ENCODE measurements around the gene HES5.

DNA sequence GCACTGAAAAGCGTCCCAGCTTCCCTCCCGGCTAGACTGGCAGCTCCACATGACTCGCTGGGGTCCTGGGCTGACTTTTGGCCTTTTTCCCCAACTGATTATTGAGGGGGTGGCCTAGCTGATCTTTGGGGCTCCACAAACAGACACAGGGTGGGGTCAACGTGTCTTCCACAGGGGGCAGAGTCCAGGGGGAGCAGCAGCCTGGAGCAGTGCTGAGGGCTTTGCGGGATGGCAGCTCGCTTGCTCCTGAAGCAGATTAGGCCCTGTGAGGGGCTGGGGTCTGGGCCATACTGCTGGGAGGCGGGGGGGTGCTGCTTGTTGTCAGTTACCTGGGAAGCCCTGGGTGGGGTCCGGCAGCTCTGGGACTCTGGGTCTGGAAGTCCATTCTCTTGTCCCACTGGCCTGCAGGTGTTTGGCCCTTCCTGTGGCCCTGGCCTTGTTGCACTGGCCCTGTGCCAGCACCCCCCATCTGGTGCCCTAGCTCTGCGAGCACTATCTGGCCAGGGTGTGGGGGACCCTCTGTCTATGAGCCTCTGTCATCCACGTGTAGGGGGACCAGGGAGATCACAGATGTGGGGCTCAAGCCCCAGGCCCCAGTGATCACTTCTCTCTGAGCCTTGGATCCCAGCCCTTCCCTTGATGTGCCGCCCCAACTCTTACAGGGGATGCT is 12.3 kb upstream of the HES5 start:
- TF ChIP-seq, protein P1, sequence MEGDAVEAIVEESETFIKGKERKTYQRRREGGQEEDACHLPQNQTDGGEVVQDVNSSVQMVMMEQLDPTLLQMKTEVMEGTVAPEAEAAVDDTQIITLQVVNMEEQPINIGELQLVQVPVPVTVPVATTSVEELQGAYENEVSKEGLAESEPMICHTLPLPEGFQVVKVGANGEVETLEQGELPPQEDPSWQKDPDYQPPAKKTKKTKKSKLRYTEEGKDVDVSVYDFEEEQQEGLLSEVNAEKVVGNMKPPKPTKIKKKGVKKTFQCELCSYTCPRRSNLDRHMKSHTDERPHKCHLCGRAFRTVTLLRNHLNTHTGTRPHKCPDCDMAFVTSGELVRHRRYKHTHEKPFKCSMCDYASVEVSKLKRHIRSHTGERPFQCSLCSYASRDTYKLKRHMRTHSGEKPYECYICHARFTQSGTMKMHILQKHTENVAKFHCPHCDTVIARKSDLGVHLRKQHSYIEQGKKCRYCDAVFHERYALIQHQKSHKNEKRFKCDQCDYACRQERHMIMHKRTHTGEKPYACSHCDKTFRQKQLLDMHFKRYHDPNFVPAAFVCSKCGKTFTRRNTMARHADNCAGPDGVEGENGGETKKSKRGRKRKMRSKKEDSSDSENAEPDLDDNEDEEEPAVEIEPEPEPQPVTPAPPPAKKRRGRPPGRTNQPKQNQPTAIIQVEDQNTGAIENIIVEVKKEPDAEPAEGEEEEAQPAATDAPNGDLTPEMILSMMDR (IDR thresholded peaks at IDR 0.05 in 2 of 3, conservative IDR thresholded peaks at IDR 0.05 in 1 of 3; ENCODE audit: control insufficient read depth in 2 of 3, extremely low read depth in 1 of 3, insufficient read depth in 1 of 3, low read depth in 3 of 3, low read length in 3 of 3): no peak
- TF ChIP-seq NR2C2 (IDR thresholded peaks at IDR 0.05; ENCODE audit: borderline replicate concordance, control insufficient read depth, insufficient read length, low read depth) (no peak), SMAD1 (IDR thresholded peaks at IDR 0.05; ENCODE audit: low read depth, partially characterized antibody) (no peak), POLR2A (IDR thresholded peaks at IDR 0.05; ENCODE audit: low read depth, low read length) (no peak), RELA (IDR thresholded peaks at IDR 0.05; ENCODE audit: borderline replicate concordance, partially characterized antibody) (no peak), RAD21 (IDR thresholded peaks at IDR 0.05; ENCODE audit: insufficient read depth, low read depth, low read length) (no peak), EZH2 (IDR thresholded peaks at IDR 0.05; ENCODE audit: borderline replicate concordance, control insufficient read depth, low read depth, low read length) (no peak)
- TF ChIP-seq, protein P2, sequence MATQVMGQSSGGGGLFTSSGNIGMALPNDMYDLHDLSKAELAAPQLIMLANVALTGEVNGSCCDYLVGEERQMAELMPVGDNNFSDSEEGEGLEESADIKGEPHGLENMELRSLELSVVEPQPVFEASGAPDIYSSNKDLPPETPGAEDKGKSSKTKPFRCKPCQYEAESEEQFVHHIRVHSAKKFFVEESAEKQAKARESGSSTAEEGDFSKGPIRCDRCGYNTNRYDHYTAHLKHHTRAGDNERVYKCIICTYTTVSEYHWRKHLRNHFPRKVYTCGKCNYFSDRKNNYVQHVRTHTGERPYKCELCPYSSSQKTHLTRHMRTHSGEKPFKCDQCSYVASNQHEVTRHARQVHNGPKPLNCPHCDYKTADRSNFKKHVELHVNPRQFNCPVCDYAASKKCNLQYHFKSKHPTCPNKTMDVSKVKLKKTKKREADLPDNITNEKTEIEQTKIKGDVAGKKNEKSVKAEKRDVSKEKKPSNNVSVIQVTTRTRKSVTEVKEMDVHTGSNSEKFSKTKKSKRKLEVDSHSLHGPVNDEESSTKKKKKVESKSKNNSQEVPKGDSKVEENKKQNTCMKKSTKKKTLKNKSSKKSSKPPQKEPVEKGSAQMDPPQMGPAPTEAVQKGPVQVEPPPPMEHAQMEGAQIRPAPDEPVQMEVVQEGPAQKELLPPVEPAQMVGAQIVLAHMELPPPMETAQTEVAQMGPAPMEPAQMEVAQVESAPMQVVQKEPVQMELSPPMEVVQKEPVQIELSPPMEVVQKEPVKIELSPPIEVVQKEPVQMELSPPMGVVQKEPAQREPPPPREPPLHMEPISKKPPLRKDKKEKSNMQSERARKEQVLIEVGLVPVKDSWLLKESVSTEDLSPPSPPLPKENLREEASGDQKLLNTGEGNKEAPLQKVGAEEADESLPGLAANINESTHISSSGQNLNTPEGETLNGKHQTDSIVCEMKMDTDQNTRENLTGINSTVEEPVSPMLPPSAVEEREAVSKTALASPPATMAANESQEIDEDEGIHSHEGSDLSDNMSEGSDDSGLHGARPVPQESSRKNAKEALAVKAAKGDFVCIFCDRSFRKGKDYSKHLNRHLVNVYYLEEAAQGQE (IDR thresholded peaks at IDR 0.05; ENCODE audit: low read depth, low read length): no peak
- TF ChIP-seq, protein P3, sequence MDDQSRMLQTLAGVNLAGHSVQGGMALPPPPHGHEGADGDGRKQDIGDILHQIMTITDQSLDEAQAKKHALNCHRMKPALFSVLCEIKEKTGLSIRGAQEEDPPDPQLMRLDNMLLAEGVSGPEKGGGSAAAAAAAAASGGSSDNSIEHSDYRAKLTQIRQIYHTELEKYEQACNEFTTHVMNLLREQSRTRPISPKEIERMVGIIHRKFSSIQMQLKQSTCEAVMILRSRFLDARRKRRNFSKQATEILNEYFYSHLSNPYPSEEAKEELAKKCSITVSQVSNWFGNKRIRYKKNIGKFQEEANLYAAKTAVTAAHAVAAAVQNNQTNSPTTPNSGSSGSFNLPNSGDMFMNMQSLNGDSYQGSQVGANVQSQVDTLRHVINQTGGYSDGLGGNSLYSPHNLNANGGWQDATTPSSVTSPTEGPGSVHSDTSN (IDR thresholded peaks at IDR 0.05; ENCODE audit: insufficient replicate concordance, low read depth, low read length): no peak
